Activated naive CD8-positive, alpha-beta T cell (primary cell): ENCODE data around the gene STAM2.
"Not testable (repeated sequence)": the region's sequence is repeated elsewhere in the genome, so short reads cannot be mapped to it uniquely, and the experiment has no call there.

Source experiments
- H3K27ac Mint-ChIP-seq: one replicate; pipeline ENCODE4 v1.8.0; 2021; ENCODE audit warnings: mixed read lengths
- H3K27me3 Mint-ChIP-seq: one replicate; pipeline ENCODE4 v1.8.0; 2021; ENCODE audit warnings: mixed read lengths
- H3K36me3 Mint-ChIP-seq: one replicate; pipeline ENCODE4 v1.8.0; 2021; ENCODE audit warnings: mixed read lengths
- H3K4me1 Mint-ChIP-seq: one replicate; pipeline ENCODE4 v1.8.0; 2021; ENCODE audit warnings: low read depth, mixed read lengths
- H3K4me3 Mint-ChIP-seq: one replicate; pipeline ENCODE4 v1.8.0; 2021; ENCODE audit warnings: mild to moderate bottlenecking, mixed read lengths
- H3K9me3 Mint-ChIP-seq: one replicate; pipeline ENCODE4 v1.8.0; 2021; ENCODE audit warnings: low read depth, mixed read lengths

The STAM2 gene

DNA sequence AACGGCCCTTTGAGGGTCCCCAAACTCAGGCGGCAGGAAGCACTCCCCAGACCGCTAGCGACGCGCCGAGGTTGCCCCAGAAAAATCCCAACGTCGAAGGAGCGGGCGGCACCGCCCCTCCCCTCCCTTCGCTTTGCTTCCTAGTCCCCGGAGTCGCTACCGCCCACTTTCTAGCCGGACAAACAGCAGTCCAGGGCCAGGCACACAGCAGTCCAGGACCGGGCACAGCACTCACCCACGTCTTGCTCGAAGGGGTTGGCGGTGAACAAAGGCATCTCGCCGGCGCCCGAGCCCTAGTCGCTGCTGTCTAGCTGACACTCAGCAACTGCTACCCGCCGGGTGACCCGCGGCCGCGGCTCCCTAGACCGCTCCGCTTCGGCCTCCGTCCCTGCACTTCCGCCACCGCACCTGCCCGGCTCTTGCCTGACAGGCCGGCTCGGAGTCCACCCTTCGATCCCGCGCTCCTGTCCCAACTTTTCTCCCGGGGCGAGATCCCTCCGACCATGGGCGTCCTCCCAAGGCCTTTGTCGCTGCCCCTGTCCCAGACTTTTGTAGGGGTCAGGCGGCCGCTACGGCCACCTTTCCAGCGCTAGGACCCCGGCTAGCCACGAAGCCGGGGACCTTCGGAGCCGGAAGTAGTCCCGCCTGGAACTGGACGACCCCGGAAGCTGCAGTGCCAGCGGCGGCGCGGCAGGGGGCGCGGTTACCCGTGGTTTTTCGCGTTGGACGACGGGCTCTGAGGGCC lies at the start of gene STAM2:
Gene STAM2 (minus strand): TSS at position 396 of the 745 bp plus-strand sequence. CDS start 121 bp downstream, at position 275.
- no peaks in the 10 kb centered on the region for H3K9me3 Mint-ChIP-seq
- H3K27ac Mint-ChIP-seq, result peak within 1 kb of the TSS; percentile 99
- no peaks in the 10 kb centered on the region for H3K27me3 Mint-ChIP-seq

DNA sequence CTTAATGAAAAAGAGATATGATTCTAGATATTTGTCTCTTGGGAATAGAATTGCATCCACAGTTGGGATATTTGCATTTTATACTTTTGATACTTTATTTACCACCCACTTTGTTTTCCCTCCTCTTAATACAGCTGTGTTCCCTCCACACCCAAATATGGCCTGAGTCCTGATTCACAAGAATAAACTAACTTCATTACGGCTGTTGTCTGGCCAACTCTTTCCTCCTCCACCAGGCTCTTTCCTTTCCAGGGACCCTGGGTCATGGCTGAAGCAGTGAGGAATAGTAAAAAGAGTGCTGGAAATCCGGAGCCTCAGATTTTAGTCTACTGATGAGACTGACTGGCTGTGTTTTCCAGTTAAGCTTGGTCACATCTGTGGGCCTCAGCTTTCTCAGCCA lies 48.4 kb upstream of the STAM2 start:
- Mint-ChIP-seq H3K4me1 (no peaks in the 10 kb centered on the region), H3K36me3 (no peaks in the 10 kb centered on the region), H3K27me3 (peaks cover 11% of the 10 kb centered on the region), H3K9me3 (no peaks in the 10 kb centered on the region), H3K4me3 (no peak overlapping the region), H3K27ac (no peak overlapping the region)

More for the DNA sequence above, at the start of gene STAM2:
- Mint-ChIP-seq H3K36me3 (peaks cover 3% of the 10 kb centered on the region), H3K4me1 (peaks cover 38% of the 10 kb centered on the region), H3K4me3 (peak within 1 kb of the TSS; percentile 95)

DNA sequence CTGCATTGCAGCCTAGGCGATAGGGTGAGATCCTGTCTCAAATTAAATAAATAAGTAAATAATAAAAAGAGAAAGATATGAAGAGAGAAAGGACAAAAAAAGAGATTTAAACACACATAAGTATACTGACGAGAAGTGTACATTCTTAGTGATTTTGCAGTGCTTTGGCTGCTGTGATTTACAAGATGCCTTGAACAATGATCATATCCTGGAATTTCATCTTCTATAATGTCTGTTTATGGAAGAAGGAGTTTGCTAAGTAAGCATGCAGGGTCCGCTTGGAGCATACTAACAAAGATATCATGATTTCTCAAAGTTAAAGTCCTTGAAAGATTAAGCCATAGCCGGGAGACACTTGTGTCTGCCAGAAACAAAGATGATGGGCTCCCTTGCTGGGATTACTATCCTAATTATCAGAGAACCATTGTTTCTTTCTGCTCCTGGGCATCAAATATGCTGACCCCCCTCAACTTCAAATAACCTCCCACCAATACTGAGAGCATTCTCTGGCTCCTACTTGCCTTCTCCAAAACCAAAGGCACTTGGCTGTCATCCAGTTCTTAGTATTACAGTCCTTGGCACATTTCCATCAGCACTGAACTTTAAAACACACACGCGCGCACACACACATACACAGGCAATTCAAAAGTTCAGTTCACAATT lies 47.5 kb upstream of the STAM2 start:
- no peak overlapping the region for H3K4me3 Mint-ChIP-seq
- H3K9me3 Mint-ChIP-seq, result no peaks in the 10 kb centered on the region
- no peaks in the 10 kb centered on the region for H3K4me1 Mint-ChIP-seq
- H3K36me3 Mint-ChIP-seq, result no peaks in the 10 kb centered on the region
- peaks cover 11% of the 10 kb centered on the region for H3K27me3 Mint-ChIP-seq
- H3K27ac Mint-ChIP-seq, result no peak overlapping the region

DNA sequence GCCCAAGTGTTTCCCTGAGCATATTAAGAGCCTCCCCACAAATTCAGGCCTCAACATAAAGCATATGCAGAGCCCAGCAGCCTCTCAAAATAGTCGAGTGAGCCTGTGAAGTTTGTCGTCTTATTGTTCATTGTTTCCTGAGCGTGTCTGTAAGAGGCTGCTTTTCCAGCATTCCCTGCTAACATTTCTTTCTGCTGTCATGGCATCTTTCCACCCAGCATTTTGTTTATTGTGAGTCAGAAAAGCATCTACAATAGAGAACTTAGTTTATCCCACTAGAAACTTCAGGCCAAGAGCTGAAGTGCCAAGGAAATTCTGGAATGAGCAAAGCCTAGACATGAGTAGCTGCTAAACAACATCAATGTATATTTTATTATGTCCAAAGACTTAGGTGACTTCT lies 46.3 kb upstream of the STAM2 start:
- H3K9me3 Mint-ChIP-seq, result no peaks in the 10 kb centered on the region
- H3K4me1 Mint-ChIP-seq, result no peaks in the 10 kb centered on the region
- H3K27ac Mint-ChIP-seq, result no peak overlapping the region
- H3K4me3 Mint-ChIP-seq, result no peak overlapping the region
- H3K36me3 Mint-ChIP-seq, result no peaks in the 10 kb centered on the region
- H3K27me3 Mint-ChIP-seq, result peaks cover 11% of the 10 kb centered on the region

DNA sequence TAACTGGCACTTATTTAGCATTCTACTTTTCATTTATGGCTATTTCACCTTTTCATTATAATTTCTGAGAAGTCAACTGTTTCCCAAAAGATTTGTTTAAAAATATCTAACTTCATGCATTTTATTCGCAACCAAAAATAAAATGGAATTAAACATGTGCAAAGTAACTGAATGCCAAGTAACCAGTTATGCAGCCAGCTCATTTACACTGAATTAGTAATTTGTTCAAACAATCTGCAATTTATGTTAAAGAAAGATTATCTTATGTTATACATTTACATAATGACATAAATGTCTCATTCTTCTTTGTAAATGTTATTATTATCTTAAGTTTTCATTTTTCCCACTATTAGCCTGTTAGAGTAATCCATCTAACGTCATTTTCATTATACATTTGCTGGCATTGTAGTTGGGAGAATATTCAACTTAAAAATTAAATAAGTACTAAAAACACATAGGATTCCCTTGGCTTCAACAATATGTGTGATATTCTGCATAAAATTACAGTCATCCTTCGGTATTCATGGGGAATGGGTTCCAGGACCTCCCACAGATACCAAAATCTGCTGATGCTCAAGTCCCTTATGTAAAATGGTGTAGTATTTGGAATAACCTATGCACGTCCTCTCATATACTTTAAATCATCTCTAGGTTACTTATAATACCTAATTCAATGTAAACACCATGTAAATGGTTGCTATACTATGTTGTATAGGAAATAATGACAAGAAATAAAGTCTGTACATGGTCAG lies 43.7 kb upstream of the STAM2 start:
- Mint-ChIP-seq H3K9me3 (no peaks in the 10 kb centered on the region), H3K4me1 (no peaks in the 10 kb centered on the region), H3K27ac (no peak overlapping the region), H3K36me3 (no peaks in the 10 kb centered on the region), H3K4me3 (no peak overlapping the region), H3K27me3 (peaks cover 5% of the 10 kb centered on the region)

DNA sequence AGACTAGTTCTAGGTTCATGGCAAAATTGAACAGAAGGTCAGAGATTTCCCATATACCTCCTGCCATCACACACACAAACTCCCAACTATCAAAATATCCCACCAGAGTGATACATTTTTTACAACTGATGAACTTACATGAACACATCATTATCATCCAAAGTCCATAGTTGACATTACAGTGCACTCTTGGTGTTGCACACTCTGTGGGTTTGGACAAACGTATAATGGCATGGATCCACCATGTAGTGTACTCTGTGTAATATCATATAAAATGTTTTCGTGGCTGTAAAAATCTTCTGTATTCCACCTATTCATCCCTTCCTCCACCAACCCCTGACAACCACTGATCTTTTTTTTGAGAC lies 25.9 kb upstream of the STAM2 start:
- peaks cover 16% of the 10 kb centered on the region for H3K27me3 Mint-ChIP-seq
- no peaks in the 10 kb centered on the region for H3K4me1 Mint-ChIP-seq
- H3K36me3 Mint-ChIP-seq, result peaks cover 2% of the 10 kb centered on the region
- H3K4me3 Mint-ChIP-seq, result no peak overlapping the region
- H3K9me3 Mint-ChIP-seq, result no peaks in the 10 kb centered on the region
- no peak overlapping the region for H3K27ac Mint-ChIP-seq

DNA sequence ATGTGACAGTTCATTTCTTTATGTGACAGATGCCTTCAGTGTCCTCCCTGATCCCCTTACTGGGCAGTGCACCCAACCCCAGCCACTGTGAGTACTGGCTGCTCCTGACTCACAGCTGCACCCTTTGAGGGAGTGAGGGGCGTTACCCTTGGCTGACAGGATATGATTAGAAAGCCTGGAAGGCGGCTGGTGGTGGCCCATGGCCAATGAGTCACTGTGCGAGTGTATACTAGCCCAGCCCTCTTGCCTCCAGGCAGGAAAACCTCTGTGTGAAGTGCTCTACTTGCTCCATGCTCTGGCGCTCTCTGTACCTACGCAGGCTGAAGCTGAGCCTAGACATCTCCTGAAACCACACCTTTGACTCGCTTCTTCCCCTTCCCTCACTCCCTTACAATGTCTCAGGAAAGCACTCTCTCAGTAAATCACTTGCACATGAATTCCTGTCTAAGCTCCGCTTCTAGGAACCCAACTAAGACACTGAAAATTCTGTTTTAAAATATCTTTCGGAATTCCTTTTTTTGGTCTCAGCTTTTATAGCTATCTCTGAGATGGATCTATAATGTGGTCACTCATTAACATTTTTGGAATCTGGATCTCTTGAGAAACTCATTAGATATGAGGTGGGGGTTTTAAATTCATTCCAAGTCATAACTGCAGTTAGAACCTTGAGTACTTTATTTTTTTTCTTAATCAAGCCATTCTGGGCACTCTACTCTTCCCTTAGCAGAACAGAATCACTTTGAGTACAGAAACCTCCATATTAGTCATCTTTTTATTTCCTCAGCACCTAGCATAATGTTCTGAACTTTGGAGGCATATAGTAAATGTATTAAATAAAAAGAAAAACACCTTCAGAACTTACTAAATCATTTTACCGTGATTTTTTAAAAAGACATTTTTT lies 25.3 kb upstream of the STAM2 start:
- Mint-ChIP-seq H3K27ac (no peak overlapping the region), H3K9me3 (no peaks in the 10 kb centered on the region), H3K4me3 (no peak overlapping the region), H3K27me3 (peaks cover 16% of the 10 kb centered on the region), H3K4me1 (no peaks in the 10 kb centered on the region), H3K36me3 (peaks cover 2% of the 10 kb centered on the region)

DNA sequence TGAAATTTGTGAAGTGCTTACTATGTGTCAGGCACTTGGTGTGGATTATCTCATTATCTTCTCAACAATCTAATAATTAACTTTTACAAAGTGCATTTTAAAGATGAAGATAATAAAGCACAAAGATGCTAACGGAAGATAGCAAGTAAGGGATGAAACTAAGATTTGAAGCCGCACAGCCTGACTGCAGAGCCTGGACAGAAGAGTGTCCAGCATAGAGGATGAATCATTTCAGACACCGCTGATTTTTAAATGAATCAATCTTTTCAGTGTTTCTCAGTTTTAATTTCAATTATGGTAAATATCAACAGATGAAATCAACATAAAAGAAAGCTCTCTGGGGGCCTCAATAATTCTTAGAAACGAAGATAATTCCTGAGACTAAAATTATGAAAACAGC lies 24.5 kb upstream of the STAM2 start:
- Mint-ChIP-seq H3K27me3 (peaks cover 18% of the 10 kb centered on the region), H3K27ac (no peak overlapping the region), H3K9me3 (no peaks in the 10 kb centered on the region), H3K4me1 (no peaks in the 10 kb centered on the region), H3K36me3 (peaks cover 2% of the 10 kb centered on the region), H3K4me3 (no peak overlapping the region)

DNA sequence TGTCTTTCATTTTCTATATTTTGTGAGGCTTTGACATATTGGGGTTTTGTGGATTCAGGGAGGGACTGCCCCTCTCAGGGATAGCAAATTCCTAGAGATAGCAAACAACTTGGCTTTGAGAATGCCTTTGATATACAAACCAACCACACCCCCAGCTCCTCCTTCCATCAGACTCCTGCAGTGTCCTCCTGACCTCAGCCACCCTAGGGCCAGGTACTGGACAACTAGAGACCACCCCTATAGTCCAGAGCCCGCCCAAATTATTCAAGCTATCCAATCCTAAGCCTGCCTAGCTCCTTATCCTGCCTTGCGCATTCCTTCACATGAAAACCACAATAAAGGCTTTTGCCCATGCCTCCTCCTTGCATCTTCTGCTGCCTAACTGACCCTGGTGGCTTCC lies 22.9 kb upstream of the STAM2 start:
- H3K36me3 Mint-ChIP-seq, result no peaks in the 10 kb centered on the region
- H3K9me3 Mint-ChIP-seq, result no peaks in the 10 kb centered on the region
- H3K27ac Mint-ChIP-seq, result no peak overlapping the region
- H3K4me1 Mint-ChIP-seq, result no peaks in the 10 kb centered on the region
- H3K4me3 Mint-ChIP-seq, result no peak overlapping the region
- H3K27me3 Mint-ChIP-seq, result peaks cover 15% of the 10 kb centered on the region

DNA sequence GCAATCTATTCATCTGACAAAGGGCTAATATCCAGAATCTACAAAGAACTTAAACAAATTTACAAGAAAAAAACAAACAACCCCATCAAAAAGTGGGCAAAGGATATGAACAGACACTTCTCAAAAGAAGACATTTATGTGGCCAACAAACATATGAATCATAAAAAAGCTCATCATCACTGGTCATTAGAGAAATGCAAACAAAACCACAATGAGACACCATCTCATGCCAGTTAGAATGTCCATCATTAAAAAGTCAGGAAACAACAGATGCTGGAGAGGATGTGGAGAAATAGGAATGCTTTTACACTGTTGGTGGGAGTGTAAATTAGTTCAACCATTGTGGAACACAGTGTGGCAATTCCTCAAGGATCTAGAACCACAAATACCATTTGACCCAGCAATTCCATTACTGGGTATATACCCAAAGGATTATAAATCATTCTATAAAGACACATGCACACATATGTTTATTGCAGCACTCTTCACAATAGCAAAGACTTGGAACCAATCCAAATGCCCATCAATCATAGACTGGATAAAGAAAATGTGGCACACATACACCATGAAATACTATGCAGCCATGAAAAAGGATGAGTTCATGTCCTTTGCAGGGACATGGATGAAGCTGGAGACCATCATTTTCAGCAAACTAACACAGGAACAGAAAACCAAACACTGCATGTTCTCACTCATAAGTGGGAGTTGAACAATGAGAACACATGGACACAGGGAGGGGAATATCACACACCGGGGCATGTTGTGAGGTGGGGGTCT lies 22.1 kb upstream of the STAM2 start:
- H3K27ac Mint-ChIP-seq, H3K36me3 Mint-ChIP-seq: not testable (repeated sequence)

DNA sequence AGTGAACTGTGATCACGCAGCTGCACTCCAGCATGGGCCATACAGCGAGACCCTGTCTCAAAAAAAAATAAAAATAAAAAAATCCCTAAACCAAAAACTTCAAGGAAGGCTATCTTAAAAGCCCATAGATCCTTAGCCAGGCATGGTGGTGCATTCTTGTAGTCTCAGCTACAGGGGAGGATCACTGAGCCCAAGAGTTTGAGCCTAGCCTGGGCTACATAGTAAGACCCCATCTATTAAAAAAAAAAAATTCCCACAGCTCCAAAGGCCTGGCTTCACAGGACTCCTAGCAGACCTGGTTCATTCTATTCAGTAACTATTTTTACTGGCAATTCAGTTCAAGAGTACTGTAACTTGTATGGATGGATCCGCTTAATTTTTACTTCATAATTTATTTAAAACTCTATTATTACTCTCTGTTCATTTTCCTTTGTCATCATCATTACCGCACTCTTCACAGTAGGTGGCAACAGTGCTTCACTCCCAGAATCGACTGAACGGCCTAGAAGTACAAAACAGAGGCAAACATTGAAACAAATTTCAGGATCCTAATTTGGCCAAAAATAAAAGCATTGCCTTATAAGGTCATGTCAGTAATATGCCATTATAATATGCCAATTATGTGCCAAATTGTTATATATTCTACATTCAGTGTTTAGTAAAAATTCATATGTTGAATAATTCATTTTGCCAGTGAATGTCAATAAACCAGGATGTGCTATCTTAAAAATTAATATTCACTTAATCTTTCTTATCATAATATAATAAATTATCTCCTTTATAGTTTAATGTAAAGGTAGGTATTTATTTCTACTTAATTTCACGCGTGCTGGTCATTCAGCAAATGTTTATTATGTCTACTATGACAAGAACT lies 14.3 kb upstream of the STAM2 start:
- no peak overlapping the region for H3K4me3 Mint-ChIP-seq
- H3K4me1 Mint-ChIP-seq, result no peaks in the 10 kb centered on the region
- H3K27ac Mint-ChIP-seq, result no peak overlapping the region
- H3K27me3 Mint-ChIP-seq, result peaks cover 16% of the 10 kb centered on the region
- H3K9me3 Mint-ChIP-seq, result no peaks in the 10 kb centered on the region
- peaks cover 3% of the 10 kb centered on the region for H3K36me3 Mint-ChIP-seq

More for the DNA sequence above, 22.1 kb upstream of the STAM2 start:
- H3K9me3 Mint-ChIP-seq, H3K4me1 Mint-ChIP-seq, H3K4me3 Mint-ChIP-seq: not testable (repeated sequence)
- H3K27me3 Mint-ChIP-seq, result peaks cover 23% of the 10 kb centered on the region

DNA sequence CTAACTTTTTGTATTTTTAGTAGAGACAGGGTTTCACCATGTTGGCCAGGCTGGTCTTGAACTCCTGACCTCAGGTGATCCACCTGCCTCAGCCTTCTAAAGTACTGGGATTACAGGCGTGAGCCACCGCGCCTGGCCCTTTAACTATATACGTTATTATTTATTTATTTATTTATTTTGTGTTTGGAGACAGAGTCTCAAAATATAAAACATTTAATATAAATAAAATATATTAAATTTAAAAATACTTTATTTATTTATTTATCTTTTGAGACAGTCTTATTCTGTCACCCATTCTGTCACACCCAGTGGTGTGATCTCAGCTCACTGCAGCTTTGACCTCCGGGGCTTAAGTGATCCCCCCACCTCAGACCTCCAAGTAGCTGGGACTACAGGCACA lies 11.2 kb upstream of the STAM2 start:
- not testable (repeated sequence) for H3K27me3 Mint-ChIP-seq, H3K4me3 Mint-ChIP-seq, H3K9me3 Mint-ChIP-seq, H3K4me1 Mint-ChIP-seq, H3K36me3 Mint-ChIP-seq, H3K27ac Mint-ChIP-seq

DNA sequence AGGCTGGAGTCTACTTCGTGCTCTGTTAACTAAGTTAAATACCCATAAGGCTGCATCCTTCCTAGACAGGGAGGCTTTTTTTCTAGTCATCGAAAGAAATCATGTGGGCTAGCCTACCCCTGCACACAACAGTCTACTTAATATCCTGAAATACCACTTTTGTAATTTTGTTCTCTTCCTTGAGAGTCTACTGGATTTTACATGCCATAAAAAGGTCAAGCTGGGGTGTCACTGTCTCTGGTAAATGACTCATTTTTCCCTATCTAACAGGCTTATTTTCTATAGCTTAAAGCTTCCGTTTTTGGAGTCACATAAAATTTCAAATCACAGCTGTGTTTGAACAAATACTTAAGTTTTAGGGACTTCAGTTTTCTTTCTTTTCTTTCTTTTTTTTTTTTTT lies 10.7 kb upstream of the STAM2 start:
- Mint-ChIP-seq H3K36me3 (peaks cover 3% of the 10 kb centered on the region), H3K4me1 (peaks cover 9% of the 10 kb centered on the region), H3K9me3 (no peaks in the 10 kb centered on the region), H3K27me3 (peaks cover 4% of the 10 kb centered on the region), H3K4me3 (no peak overlapping the region), H3K27ac (no peak overlapping the region)
